Measurements from ENCODE around the gene KDF1.

The KDF1 gene

DNA sequence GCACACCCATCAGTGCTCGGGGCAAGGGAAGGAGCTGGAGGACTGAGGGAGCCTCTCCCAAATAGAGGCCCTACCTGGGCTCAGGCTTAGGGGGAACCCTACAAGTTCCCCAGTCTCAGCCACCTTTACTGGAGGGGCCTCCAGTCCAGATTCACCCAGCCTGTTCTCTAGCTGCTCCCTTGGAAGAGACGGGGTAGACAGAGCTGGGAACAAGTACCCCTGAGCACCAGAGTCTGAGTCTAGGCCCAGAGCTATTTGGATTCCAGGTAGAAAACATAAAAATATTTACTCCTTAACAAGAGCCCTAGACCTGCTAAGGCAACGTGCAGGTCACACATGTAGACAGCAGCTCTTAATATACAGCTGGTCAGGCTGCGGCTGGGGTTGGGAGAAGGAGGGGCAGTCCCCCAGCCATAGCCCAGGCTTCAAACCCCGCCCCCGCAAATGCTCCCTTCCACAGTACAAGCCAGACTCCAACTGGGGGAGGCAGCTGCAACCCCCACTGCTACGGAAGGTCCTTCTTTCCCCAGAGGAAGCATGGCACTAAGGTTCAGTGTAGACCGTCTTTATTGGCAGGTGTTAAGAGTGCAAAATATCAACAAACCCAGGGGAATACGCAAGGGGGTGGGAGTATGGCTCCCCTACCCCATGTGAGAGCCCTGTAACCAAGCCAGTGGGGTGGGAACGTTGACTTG, 44.4 kb upstream of the KDF1 start:
- H3K9ac ChIP-seq (ENCODE audit: insufficient read length, low read depth) = peak overlapping the region; percentile 42
- TF ChIP-seq YY1 (IDR thresholded peaks at IDR 0.05; ENCODE audit: insufficient read depth, insufficient read length) (no peak), SUZ12 (IDR thresholded peaks at IDR 0.05; ENCODE audit: extremely low read depth, insufficient read depth, insufficient read length) (no peak), ZNF274 (IDR thresholded peaks at IDR 0.05; ENCODE audit: low read depth, low read length) (no peak)
- H3K36me3 ChIP-seq (ENCODE audit: insufficient read depth, insufficient read length, low read length) = peaks cover 76% of the 10 kb centered on the region
- H3K27me3 ChIP-seq (ENCODE audit: insufficient read depth, insufficient read length) = no peaks in the 10 kb centered on the region
- no peak overlapping the region for H3K4me3 ChIP-seq (ENCODE audit: insufficient read length, low read depth)
- no peak for DNase-seq (ENCODE audit: low read depth, low spot score)
- H3K4me1 ChIP-seq (ENCODE audit: insufficient read depth, insufficient read length) = peaks cover 62% of the 10 kb centered on the region
- H3K9me3 ChIP-seq (ENCODE audit: insufficient read depth, low read length) = no peaks in the 10 kb centered on the region

DNA sequence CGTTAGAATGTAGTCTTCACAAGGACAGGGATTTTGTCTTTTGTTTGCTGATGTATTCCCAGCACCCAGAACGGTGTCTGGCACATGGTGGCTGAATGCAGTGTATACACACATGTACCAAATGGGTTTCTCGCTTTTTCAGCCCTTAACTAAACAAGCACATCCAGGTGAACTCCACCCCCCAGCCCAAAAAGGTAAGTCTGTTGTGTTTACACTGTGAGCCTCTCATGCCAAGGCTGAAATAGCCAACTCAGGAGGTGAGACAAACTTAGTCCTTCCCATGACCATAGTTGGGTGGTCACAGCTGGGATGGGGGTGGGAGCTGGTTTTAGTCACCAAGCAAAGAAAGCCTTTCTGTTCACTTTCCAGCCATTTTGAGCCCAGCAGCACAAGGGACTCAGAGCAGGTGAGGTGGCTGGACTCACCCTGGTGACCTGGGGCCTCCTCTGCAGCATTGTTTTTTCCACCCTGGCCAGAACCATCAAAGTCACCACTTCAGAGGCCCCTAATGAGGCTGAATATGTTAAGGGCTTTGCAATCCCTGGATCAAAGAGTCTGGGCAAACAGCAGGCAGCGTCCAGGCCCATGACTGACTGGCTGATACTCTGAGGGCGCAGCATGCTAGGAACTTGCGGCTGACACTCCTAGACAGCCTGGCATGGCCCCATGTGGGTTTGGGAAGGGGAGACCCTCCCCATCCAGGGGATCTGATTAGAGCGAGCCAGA, 43.6 kb upstream of the KDF1 start:
- Histone ChIP-seq H3K4me3 (ENCODE audit: insufficient read length, low read depth) (no peak overlapping the region), H3K36me3 (ENCODE audit: insufficient read depth, insufficient read length, low read length) (peaks cover 69% of the 10 kb centered on the region), H3K9me3 (ENCODE audit: insufficient read depth, low read length) (no peaks in the 10 kb centered on the region), H3K27me3 (ENCODE audit: insufficient read depth, insufficient read length) (no peaks in the 10 kb centered on the region), H3K4me1 (ENCODE audit: insufficient read depth, insufficient read length) (peaks cover 59% of the 10 kb centered on the region), H3K9ac (ENCODE audit: insufficient read length, low read depth) (peak overlapping the region; percentile 42)
- TF ChIP-seq ZNF274 (IDR thresholded peaks at IDR 0.05; ENCODE audit: low read depth, low read length) (no peak), YY1 (IDR thresholded peaks at IDR 0.05; ENCODE audit: insufficient read depth, insufficient read length) (peak; percentile 28), SUZ12 (IDR thresholded peaks at IDR 0.05; ENCODE audit: extremely low read depth, insufficient read depth, insufficient read length) (no peak)
- DNase-seq (ENCODE audit: low read depth, low spot score) = no peak

DNA sequence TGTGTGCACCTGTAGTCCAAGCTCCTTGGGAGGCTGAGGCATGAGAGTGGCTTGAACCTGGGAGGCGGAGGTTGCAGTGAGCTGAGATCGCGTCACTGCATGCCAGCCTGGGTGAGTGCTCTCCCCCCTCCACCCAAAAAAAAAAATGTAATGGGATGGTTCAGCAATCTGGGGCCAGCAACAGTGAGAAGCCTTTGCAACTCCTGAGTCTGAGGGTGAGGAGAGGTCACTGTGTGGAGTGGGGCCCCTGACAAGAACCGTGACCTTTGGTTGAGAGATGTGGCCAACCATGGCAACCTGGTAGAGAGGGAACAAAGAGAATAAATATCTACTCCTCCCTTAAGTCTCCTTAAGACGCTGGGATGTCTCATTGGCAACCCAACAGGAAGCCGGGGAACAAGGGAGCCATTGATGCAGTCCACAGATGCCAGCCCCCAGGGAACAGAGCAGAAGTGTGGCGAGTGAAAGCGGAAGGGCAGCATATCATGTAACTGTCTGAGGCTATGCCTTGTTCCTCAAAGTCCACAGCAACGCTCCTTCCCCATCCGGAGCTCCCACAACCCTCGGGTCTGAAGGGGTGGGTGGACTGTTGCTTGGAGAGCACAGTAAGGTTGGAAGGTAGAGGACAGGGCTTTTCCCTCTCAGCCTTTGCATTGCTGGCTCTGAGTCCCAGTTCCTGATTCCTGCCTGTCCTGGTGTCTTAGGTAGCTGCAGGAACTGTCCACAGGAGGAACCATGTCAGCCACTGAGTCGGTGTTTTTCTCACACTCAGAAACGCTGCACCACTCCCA, 41.5 kb upstream of the KDF1 start:
- H3K36me3 ChIP-seq (ENCODE audit: insufficient read depth, insufficient read length, low read length) = peaks cover 70% of the 10 kb centered on the region
- peaks cover 70% of the 10 kb centered on the region for H3K4me1 ChIP-seq (ENCODE audit: insufficient read depth, insufficient read length)
- H3K4me3 ChIP-seq (ENCODE audit: insufficient read length, low read depth) = no peak overlapping the region
- H3K9ac ChIP-seq (ENCODE audit: insufficient read length, low read depth) = peak overlapping the region; percentile 43
- H3K9me3 ChIP-seq (ENCODE audit: insufficient read depth, low read length) = no peaks in the 10 kb centered on the region
- H3K27me3 ChIP-seq (ENCODE audit: insufficient read depth, insufficient read length) = no peaks in the 10 kb centered on the region
- DNase-seq (ENCODE audit: low read depth, low spot score) = no peak
- TF ChIP-seq SUZ12 (IDR thresholded peaks at IDR 0.05; ENCODE audit: extremely low read depth, insufficient read depth, insufficient read length) (no peak), YY1 (IDR thresholded peaks at IDR 0.05; ENCODE audit: insufficient read depth, insufficient read length) (no peak), ZNF274 (IDR thresholded peaks at IDR 0.05; ENCODE audit: low read depth, low read length) (no peak)

DNA sequence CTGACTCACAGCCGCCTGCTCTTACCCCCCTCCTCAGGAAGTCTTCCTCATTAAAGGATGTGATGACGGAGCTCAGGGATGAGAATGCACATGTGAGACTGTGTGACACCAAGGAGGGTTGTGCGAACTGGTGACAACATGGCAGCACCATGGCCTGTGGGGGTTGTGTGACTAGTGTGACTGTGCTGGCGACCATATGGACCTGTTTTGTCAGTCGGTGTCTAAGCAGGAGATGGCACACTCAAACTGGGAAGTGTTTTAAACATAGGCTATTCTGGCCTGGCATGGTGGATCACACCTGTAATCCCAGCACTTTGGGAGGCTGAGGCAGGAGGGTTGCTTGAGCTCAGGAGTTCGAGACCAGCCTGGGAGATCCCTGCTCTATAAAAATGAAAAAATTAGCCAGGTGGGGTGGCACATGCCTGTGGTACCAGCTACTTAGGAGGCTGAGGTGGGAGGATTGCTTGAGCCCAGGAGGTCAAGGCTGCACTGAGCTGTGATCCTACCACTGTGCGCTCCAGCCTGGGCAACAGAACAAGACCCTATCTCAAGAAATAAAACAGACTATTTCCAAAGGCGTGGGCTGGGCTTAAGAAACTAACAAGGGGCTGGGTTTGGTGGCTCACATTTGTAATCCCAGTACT, 40.7 kb upstream of the KDF1 start:
- H3K27me3 ChIP-seq (ENCODE audit: insufficient read depth, insufficient read length) = no peaks in the 10 kb centered on the region
- H3K36me3 ChIP-seq (ENCODE audit: insufficient read depth, insufficient read length, low read length) = peaks cover 70% of the 10 kb centered on the region
- H3K9ac ChIP-seq (ENCODE audit: insufficient read length, low read depth) = peak overlapping the region; percentile 44
- peaks cover 70% of the 10 kb centered on the region for H3K4me1 ChIP-seq (ENCODE audit: insufficient read depth, insufficient read length)
- TF ChIP-seq ZNF274 (IDR thresholded peaks at IDR 0.05; ENCODE audit: low read depth, low read length) (no peak), SUZ12 (IDR thresholded peaks at IDR 0.05; ENCODE audit: extremely low read depth, insufficient read depth, insufficient read length) (no peak), YY1 (IDR thresholded peaks at IDR 0.05; ENCODE audit: insufficient read depth, insufficient read length) (no peak)
- no peaks in the 10 kb centered on the region for H3K9me3 ChIP-seq (ENCODE audit: insufficient read depth, low read length)
- H3K4me3 ChIP-seq (ENCODE audit: insufficient read length, low read depth) = no peak overlapping the region
- DNase-seq (ENCODE audit: low read depth, low spot score) = no peak

DNA sequence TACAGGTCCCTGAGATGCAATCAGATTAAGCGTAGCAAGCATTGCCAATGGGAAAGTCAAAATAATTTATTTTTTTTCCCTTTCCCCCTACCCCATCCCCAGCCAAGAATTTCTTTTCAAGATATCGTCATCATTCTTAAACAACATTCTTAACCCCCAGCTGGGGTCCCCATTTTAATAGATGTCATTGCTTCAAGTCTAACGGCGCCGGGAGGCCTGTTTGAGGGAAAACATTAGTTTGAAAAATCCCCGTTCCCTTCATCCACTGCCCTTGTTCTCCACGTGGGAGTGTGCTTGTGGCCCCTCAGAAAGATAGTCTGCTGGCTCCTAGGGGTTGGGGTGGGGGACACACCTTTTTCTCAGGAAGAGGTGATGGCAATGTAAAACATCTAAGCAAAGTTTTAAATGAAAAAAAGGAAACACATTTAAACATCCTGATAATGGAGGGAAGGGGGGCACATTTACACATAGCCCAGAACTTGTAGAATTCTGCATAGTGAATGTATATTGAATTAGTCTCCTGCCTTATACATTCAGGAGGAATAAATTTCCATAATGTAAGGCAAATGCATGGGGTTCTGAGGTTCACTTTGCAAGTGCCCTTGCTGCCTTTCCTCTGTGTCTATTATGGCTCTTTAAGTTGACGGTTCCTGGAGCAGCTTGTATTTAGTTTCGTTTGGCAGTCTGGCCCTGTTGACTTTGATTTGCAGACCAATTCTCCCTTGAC, 40.0 kb upstream of the KDF1 start:
- peak overlapping the region; percentile 44 for H3K9ac ChIP-seq (ENCODE audit: insufficient read length, low read depth)
- H3K36me3 ChIP-seq (ENCODE audit: insufficient read depth, insufficient read length, low read length) = peaks cover 70% of the 10 kb centered on the region
- TF ChIP-seq SUZ12 (IDR thresholded peaks at IDR 0.05; ENCODE audit: extremely low read depth, insufficient read depth, insufficient read length) (no peak), ZNF274 (IDR thresholded peaks at IDR 0.05; ENCODE audit: low read depth, low read length) (no peak), YY1 (IDR thresholded peaks at IDR 0.05; ENCODE audit: insufficient read depth, insufficient read length) (no peak)
- no peak for DNase-seq (ENCODE audit: low read depth, low spot score)
- no peaks in the 10 kb centered on the region for H3K27me3 ChIP-seq (ENCODE audit: insufficient read depth, insufficient read length)
- no peak overlapping the region for H3K4me3 ChIP-seq (ENCODE audit: insufficient read length, low read depth)
- H3K9me3 ChIP-seq (ENCODE audit: insufficient read depth, low read length) = no peaks in the 10 kb centered on the region
- H3K4me1 ChIP-seq (ENCODE audit: insufficient read depth, insufficient read length) = peaks cover 69% of the 10 kb centered on the region

DNA sequence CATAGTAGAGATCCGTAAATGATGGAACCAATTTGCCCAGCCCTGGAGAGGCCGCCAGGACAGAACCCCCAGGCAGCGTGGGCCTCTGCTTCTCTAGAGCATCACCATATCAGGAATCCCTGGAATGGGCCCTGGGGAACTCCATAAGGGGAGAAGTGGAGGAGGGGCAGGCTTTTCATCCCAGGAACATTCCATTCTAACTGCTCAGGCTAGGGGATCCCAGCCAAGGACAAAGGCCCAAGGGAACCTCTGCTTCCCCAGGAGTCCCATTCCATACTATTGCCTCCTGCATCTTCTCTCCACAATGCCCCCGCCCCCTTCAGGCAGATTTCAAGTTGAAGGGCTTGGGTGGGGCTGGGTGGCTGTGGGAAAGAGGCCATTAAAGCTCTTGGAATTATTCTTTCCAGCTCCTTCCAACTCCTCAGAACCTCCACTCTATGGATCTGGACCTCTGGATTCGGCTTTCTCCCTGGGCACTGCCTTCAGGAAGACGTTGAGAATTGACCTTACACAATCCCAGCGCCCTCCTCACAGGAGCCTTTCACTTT, 39.2 kb upstream of the KDF1 start:
- peak; percentile 15 for TF ChIP-seq YY1 (IDR thresholded peaks at IDR 0.05; ENCODE audit: insufficient read depth, insufficient read length)
- no peak for TF ChIP-seq ZNF274 (IDR thresholded peaks at IDR 0.05; ENCODE audit: low read depth, low read length)
- no peak for TF ChIP-seq SUZ12 (IDR thresholded peaks at IDR 0.05; ENCODE audit: extremely low read depth, insufficient read depth, insufficient read length)
- Histone ChIP-seq H3K36me3 (ENCODE audit: insufficient read depth, insufficient read length, low read length) (peaks cover 68% of the 10 kb centered on the region), H3K4me3 (ENCODE audit: insufficient read length, low read depth) (no peak overlapping the region), H3K9ac (ENCODE audit: insufficient read length, low read depth) (no peak overlapping the region), H3K9me3 (ENCODE audit: insufficient read depth, low read length) (no peaks in the 10 kb centered on the region), H3K27me3 (ENCODE audit: insufficient read depth, insufficient read length) (no peaks in the 10 kb centered on the region), H3K4me1 (ENCODE audit: insufficient read depth, insufficient read length) (peaks cover 64% of the 10 kb centered on the region)
- peak; percentile 99 for DNase-seq (ENCODE audit: low read depth, low spot score)
